Measurements from ENCODE around the gene SPPL3. TPM values are rescaled to one million over a fixed set of nuclear protein-coding genes. Genes with fewer than 3 reads are reported as not detected.
A peak's percentile ranks its signal among the peaks of the same experiment; 100 is the strongest.

Gene SPPL3
- total RNA-seq, 1 donor from 2014 or later: 25.8 TPM

- TF ChIP-seq EZH2 (IDR thresholded peaks at IDR 0.05): no peak
- TF ChIP-seq, protein P1, sequence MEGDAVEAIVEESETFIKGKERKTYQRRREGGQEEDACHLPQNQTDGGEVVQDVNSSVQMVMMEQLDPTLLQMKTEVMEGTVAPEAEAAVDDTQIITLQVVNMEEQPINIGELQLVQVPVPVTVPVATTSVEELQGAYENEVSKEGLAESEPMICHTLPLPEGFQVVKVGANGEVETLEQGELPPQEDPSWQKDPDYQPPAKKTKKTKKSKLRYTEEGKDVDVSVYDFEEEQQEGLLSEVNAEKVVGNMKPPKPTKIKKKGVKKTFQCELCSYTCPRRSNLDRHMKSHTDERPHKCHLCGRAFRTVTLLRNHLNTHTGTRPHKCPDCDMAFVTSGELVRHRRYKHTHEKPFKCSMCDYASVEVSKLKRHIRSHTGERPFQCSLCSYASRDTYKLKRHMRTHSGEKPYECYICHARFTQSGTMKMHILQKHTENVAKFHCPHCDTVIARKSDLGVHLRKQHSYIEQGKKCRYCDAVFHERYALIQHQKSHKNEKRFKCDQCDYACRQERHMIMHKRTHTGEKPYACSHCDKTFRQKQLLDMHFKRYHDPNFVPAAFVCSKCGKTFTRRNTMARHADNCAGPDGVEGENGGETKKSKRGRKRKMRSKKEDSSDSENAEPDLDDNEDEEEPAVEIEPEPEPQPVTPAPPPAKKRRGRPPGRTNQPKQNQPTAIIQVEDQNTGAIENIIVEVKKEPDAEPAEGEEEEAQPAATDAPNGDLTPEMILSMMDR (IDR thresholded peaks at IDR 0.05): no peak
- Histone ChIP-seq H3K27ac (no peak overlapping the region), H3K4me2 (no peak overlapping the region), H3K4me3 (no peak overlapping the region), H2AFZ (replicated peaks) (peak overlapping the region; percentile 77), H3K9ac (no peak overlapping the region), H3K36me3 (no peaks in the 10 kb centered on the region), H3F3A (ENCODE audit: low read depth) (peaks cover 25% of the 10 kb centered on the region), H3K79me2 (ENCODE audit: low read depth) (no peaks in the 10 kb centered on the region), H3K27me3 (no peaks in the 10 kb centered on the region), H4K20me1 (ENCODE audit: low read depth) (no peaks in the 10 kb centered on the region), H3K9me3 (ENCODE audit: low read depth) (no peaks in the 10 kb centered on the region), H3K4me1 (no peaks in the 10 kb centered on the region)
- peak overlapping the region; percentile 60 for H3K27ac Mint-ChIP-seq
- H3K4me3 Mint-ChIP-seq: no peak overlapping the region
- H3K9me3 Mint-ChIP-seq: no peaks in the 10 kb centered on the region
- no peaks in the 10 kb centered on the region for H3K36me3 Mint-ChIP-seq
- DNase-seq (ENCODE audit: low spot score): peak; percentile 46
- H3K4me1 Mint-ChIP-seq: no peaks in the 10 kb centered on the region
- H3K27me3 Mint-ChIP-seq (ENCODE audit: insufficient read depth, low read depth): no peaks in the 10 kb centered on the region
These were observed 24.9 kb upstream of the SPPL3 start for GRCh38 chr12:120928864-120929652.

- no peak overlapping the region for H2AFZ ChIP-seq (replicated peaks)
- no peak overlapping the region for H3K9ac ChIP-seq
These were observed 21.8 kb upstream of the SPPL3 start for GRCh38 chr12:120925740-120926563.

GRCh38 chr12:120922279-120922678, 18.1 kb upstream of the SPPL3 start:
- H3K4me2 ChIP-seq: no peak overlapping the region
- H3K27ac ChIP-seq: no peak overlapping the region
- no peaks in the 10 kb centered on the region for H3K79me2 ChIP-seq (ENCODE audit: low read depth)
- peaks cover 10% of the 10 kb centered on the region for H3K9me3 Mint-ChIP-seq
- peaks cover 4% of the 10 kb centered on the region for H3K27me3 Mint-ChIP-seq (ENCODE audit: insufficient read depth, low read depth)
- H4K20me1 ChIP-seq (ENCODE audit: low read depth): no peaks in the 10 kb centered on the region
- no peaks in the 10 kb centered on the region for H3K4me1 ChIP-seq
- H3F3A ChIP-seq (ENCODE audit: low read depth): peaks cover 11% of the 10 kb centered on the region
- H3K9ac ChIP-seq: no peak overlapping the region
- TF ChIP-seq EZH2 (IDR thresholded peaks at IDR 0.05): no peak
- no peak overlapping the region for H3K4me3 ChIP-seq
- H3K9me3 ChIP-seq (ENCODE audit: low read depth): no peaks in the 10 kb centered on the region
- no peaks in the 10 kb centered on the region for H3K36me3 ChIP-seq
- DNase-seq (ENCODE audit: low spot score): peak; percentile 13
- H2AFZ ChIP-seq (replicated peaks): no peak overlapping the region
- no peaks in the 10 kb centered on the region for H3K27me3 ChIP-seq
- H3K27ac Mint-ChIP-seq: no peak overlapping the region
- H3K4me1 Mint-ChIP-seq: peaks cover 4% of the 10 kb centered on the region
- H3K4me3 Mint-ChIP-seq: peak overlapping the region; percentile 41
- H3K36me3 Mint-ChIP-seq: no peaks in the 10 kb centered on the region

More at GRCh38 chr12:120925740-120926563, 21.8 kb upstream of the SPPL3 start:
- Histone ChIP-seq H3K4me1 (no peaks in the 10 kb centered on the region), H3K27me3 (no peaks in the 10 kb centered on the region), H3F3A (ENCODE audit: low read depth) (peaks cover 25% of the 10 kb centered on the region), H3K9me3 (ENCODE audit: low read depth) (no peaks in the 10 kb centered on the region), H3K79me2 (ENCODE audit: low read depth) (no peaks in the 10 kb centered on the region), H3K36me3 (no peaks in the 10 kb centered on the region), H3K27ac (no peak overlapping the region), H3K4me3 (no peak overlapping the region), H4K20me1 (ENCODE audit: low read depth) (no peaks in the 10 kb centered on the region), H3K4me2 (no peak overlapping the region)
- Mint-ChIP-seq H3K4me3 (no peak overlapping the region), H3K9me3 (no peaks in the 10 kb centered on the region), H3K27ac (no peak overlapping the region), H3K27me3 (ENCODE audit: insufficient read depth, low read depth) (peaks cover 4% of the 10 kb centered on the region), H3K36me3 (no peaks in the 10 kb centered on the region), H3K4me1 (peaks cover 4% of the 10 kb centered on the region)
- DNase-seq (ENCODE audit: low spot score): no peak
- TF ChIP-seq EZH2phosphoT487 (IDR thresholded peaks at IDR 0.05) (no peak), EZH2 (IDR thresholded peaks at IDR 0.05) (no peak)
- TF ChIP-seq, protein P1 (IDR thresholded peaks at IDR 0.05): no peak
